ENCODE data around the gene SNX21. TPM values are rescaled to one million over a fixed set of nuclear protein-coding genes. Genes with fewer than 3 reads are reported as not detected.
A peak's percentile ranks its signal among the peaks of the same experiment; 100 is the strongest.

SNX21 gene
- total RNA-seq, 2 experiments from 2014 or later = 0.36 to 0.89 TPM

- ATAC-seq (ENCODE audit: poor library complexity) = peak; percentile 73
- H3K36me3 ChIP-seq (ENCODE audit: insufficient read depth, low read length) = no peaks in the 10 kb centered on the region
- no peaks in the 10 kb centered on the region for H3K9me3 ChIP-seq (ENCODE audit: control insufficient read depth in 1 of 2, insufficient read depth in 1 of 2, low read length in 2 of 2)
- intact Hi-C loops (cut with DNase I, micrococcal nuclease) = no loop called here
- H3K27ac ChIP-seq (ENCODE audit: low read depth in 1 of 2, low read length in 2 of 2) = no peak overlapping the region
- no peaks in the 10 kb centered on the region for H3K27me3 ChIP-seq (ENCODE audit: control insufficient read depth in 1 of 2, insufficient read depth in 2 of 2, low read length in 2 of 2)
- Mint-ChIP-seq H3K4me3 (peak overlapping the region; percentile 67), H3K36me3 (ENCODE audit: low read depth) (no peaks in the 10 kb centered on the region), H3K9me3 (no peaks in the 10 kb centered on the region), H3K27ac (peak overlapping the region; percentile 7), H3K27me3 (no peaks in the 10 kb centered on the region), H3K4me1 (ENCODE audit: low read depth) (peaks cover 16% of the 10 kb centered on the region)
- H3K4me3 ChIP-seq (ENCODE audit: low read length) = peak overlapping the region; percentile 67
- POLR2A ChIA-PET = interaction anchor here (0.5 to 2.4 kb wide), 5 partner anchors 9 to 101 kb away, joined by 3 to 11 read pairs (median 4); partner anchors contain the start of genes ACOT8 and ZSWIM3
- peaks cover 25% of the 10 kb centered on the region for H3K4me1 ChIP-seq (ENCODE audit: insufficient read depth, low read length)
- no peak for TF ChIP-seq CTCF (IDR thresholded peaks at IDR 0.05)
- peak in 12 of 14 experiments; percentile 11 to 72 (median 46) for DNase-seq
- CTCF ChIA-PET = interaction anchor here (1.5 kb wide), 1 partner anchor 136 kb away, joined by 4 read pairs; no protein-coding TSS in a partner anchor
Measured at GRCh38 chr20:45833883-45834796, 541 bp downstream of the SNX21 start.

DNA sequence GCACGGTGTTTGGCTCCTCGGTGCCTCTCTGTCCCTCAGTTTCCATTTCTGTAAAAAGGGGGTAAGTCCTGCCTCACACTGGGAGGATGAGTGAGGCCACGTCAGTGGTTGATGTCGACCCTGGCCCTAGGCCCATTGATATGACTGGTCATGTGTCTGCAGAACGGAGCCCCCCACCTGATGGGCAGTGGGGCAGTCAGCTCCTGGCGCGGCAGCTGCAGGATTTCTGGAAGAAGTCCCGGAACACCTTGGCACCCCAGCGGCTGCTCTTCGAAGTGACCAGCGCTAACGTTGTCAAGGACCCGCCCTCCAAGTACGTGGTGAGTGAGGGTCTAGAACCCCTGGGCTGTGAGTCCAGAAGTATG lies 1.2 kb downstream of the SNX21 start:
- DNase-seq (no peak), ATAC-seq (ENCODE audit: poor library complexity) (no peak)
- no peaks in the 10 kb centered on the region for H3K9me3 ChIP-seq (ENCODE audit: control insufficient read depth in 1 of 2, insufficient read depth in 1 of 2, low read length in 2 of 2)
- H3K27me3 ChIP-seq (ENCODE audit: control insufficient read depth in 1 of 2, insufficient read depth in 2 of 2, low read length in 2 of 2) = no peaks in the 10 kb centered on the region
- ChIA-PET CTCF (interaction anchor here (1.5 kb wide), 1 partner anchor 135 kb away, joined by 4 read pairs; no protein-coding TSS in a partner anchor), POLR2A (interaction anchor here (0.8 to 2.4 kb wide), 3 partner anchors 22 to 101 kb away, joined by 4 to 11 read pairs (median 8); partner anchors contain the start of genes ACOT8 and ZSWIM3)
- Mint-ChIP-seq H3K4me3 (peak overlapping the region; percentile 67), H3K27me3 (no peaks in the 10 kb centered on the region), H3K36me3 (ENCODE audit: low read depth) (no peaks in the 10 kb centered on the region), H3K4me1 (ENCODE audit: low read depth) (peaks cover 16% of the 10 kb centered on the region), H3K9me3 (no peaks in the 10 kb centered on the region), H3K27ac (peak overlapping the region; percentile 7)
- H3K36me3 ChIP-seq (ENCODE audit: insufficient read depth, low read length) = no peaks in the 10 kb centered on the region
- no peak overlapping the region for H3K27ac ChIP-seq (ENCODE audit: low read depth in 1 of 2, low read length in 2 of 2)
- H3K4me3 ChIP-seq (ENCODE audit: low read length) = no peak overlapping the region
- TF ChIP-seq CTCF (IDR thresholded peaks at IDR 0.05) = no peak
- intact Hi-C loops (cut with DNase I, micrococcal nuclease) = no loop called here
- peaks cover 25% of the 10 kb centered on the region for H3K4me1 ChIP-seq (ENCODE audit: insufficient read depth, low read length)

- CTCF ChIA-PET = no interaction called here
- POLR2A ChIA-PET = no interaction called here
- Histone ChIP-seq H3K4me1 (ENCODE audit: insufficient read depth, low read length) (peaks cover 25% of the 10 kb centered on the region), H3K27ac (ENCODE audit: low read depth in 1 of 2, low read length in 2 of 2) (no peak overlapping the region), H3K9me3 (ENCODE audit: control insufficient read depth in 1 of 2, insufficient read depth in 1 of 2, low read length in 2 of 2) (no peaks in the 10 kb centered on the region), H3K27me3 (ENCODE audit: control insufficient read depth in 1 of 2, insufficient read depth in 2 of 2, low read length in 2 of 2) (no peaks in the 10 kb centered on the region), H3K4me3 (ENCODE audit: low read length) (no peak overlapping the region), H3K36me3 (ENCODE audit: insufficient read depth, low read length) (no peaks in the 10 kb centered on the region)
- Mint-ChIP-seq H3K27me3 (no peaks in the 10 kb centered on the region), H3K4me1 (ENCODE audit: low read depth) (peaks cover 16% of the 10 kb centered on the region), H3K36me3 (ENCODE audit: low read depth) (no peaks in the 10 kb centered on the region), H3K27ac (no peak overlapping the region), H3K9me3 (no peaks in the 10 kb centered on the region), H3K4me3 (peak overlapping the region; percentile 67)
- ATAC-seq (ENCODE audit: poor library complexity) (no peak), DNase-seq (no peak)
- TF ChIP-seq CTCF (IDR thresholded peaks at IDR 0.05) = no peak
- intact Hi-C loops (cut with DNase I, micrococcal nuclease) = no loop called here
Measured at GRCh38 chr20:45835329-45835765, 1.7 kb downstream of the SNX21 start.
